GM13976 (cell line): ENCODE data around the gene BBS4.

Source experiments
- DNase-seq: peaks from one replicate; pipeline ENCODE4 v3.0.0; 2012; ENCODE audit warnings: low spot score
- CTCF ChIP-seq: IDR thresholded peaks from 2 replicates; pipeline ENCODE4 v1.5.1; 2012; ENCODE audit warnings: borderline replicate concordance, mild to moderate bottlenecking; ENCODE audit not compliant: insufficient read depth; ENCODE audit errors: extremely low read depth, missing control alignments, control extremely low read depth
- in situ Hi-C: fragments of 300-500 bp; cut with MboI; formaldehyde crosslinking; loops from one replicate; pipeline ENCODE4 v1.12.0; 2022; ENCODE audit warnings: low sequenced_read_pairs, mixed read lengths, inconsistent platforms; ENCODE audit not compliant: unreplicated experiment

Gene BBS4

GRCh38 chr15:72783640-72784455, 97.8 kb downstream of the BBS4 start, which contains the start of gene ADPGK:
ADPGK (minus strand) TSS chr15:72783758; CDS start chr15:72783691, 67 bp downstream.
- in situ Hi-C loops: loop anchor here (25.0 kb wide), 1 partner anchor 478 kb away; no protein-coding TSS in a partner anchor
- TF ChIP-seq CTCF: peak; percentile 29
- DNase-seq: peak; percentile 97

GRCh38 chr15:72784456-72784876, 98.5 kb downstream of the BBS4 start:
- no peak for DNase-seq
- in situ Hi-C loops: loop anchor here (25.0 kb wide), 1 partner anchor 478 kb away; no protein-coding TSS in a partner anchor
- no peak for TF ChIP-seq CTCF

- in situ Hi-C loops: loop anchor here (25.0 kb wide), 1 partner anchor 477 kb away; no protein-coding TSS in a partner anchor
- TF ChIP-seq CTCF: no peak
- no peak for DNase-seq
These were observed 99.4 kb downstream of the BBS4 start for GRCh38 chr15:72785432-72785831.

GRCh38 chr15:72785841-72786240, 99.8 kb downstream of the BBS4 start:
- no peak for TF ChIP-seq CTCF
- in situ Hi-C loops: loop anchor here (25.0 kb wide), 1 partner anchor 476 kb away; no protein-coding TSS in a partner anchor
- no peak for DNase-seq

GRCh38 chr15:72786242-72786641, 100.2 kb downstream of the BBS4 start:
- no peak for DNase-seq
- no peak for TF ChIP-seq CTCF
- in situ Hi-C loops: loop anchor here (25.0 kb wide), 1 partner anchor 476 kb away; no protein-coding TSS in a partner anchor

GRCh38 chr15:72786676-72787345, 100.8 kb downstream of the BBS4 start:
- no peak for TF ChIP-seq CTCF
- in situ Hi-C loops: loop anchor here (25.0 kb wide), 1 partner anchor 475 kb away; no protein-coding TSS in a partner anchor
- no peak for DNase-seq
